ENCODE results near the gene ZNF785. TPM values are rescaled to one million over a fixed set of nuclear protein-coding genes. Genes with fewer than 3 reads are reported as not detected.
A peak's percentile ranks its signal among the peaks of the same experiment; 100 is the strongest.

The ZNF785 gene
- polyA plus RNA-seq, 1 donor (not counting 4 experiments of a cell fraction or from before 2014, with no cell fraction given): 3.4 TPM

- no peaks in the 10 kb centered on the region for H3K9me1 ChIP-seq (ENCODE audit: control insufficient read depth, extremely low read depth, insufficient read depth, low read length)
- peak within 1 kb of the TSS; percentile 52 to 95 (median 88) for H3K4me3 ChIP-seq (ENCODE audit: control insufficient read depth in 2 of 3, extremely low read depth in 1 of 3, insufficient read depth in 2 of 3, low read depth in 1 of 3, low read length in 3 of 3)
- H3K27me3 ChIP-seq (ENCODE audit: control insufficient read depth, extremely low read depth, insufficient read depth, low read length): no peaks in the 10 kb centered on the region
- peak within 1 kb of the TSS; percentile 97 for H2AFZ ChIP-seq (ENCODE audit: control insufficient read depth, low read length)
- no peaks in the 10 kb centered on the region for H3K9me3 ChIP-seq (ENCODE audit: control insufficient read depth, low read depth, low read length)
- H3K79me2 ChIP-seq (ENCODE audit: control insufficient read depth, insufficient read depth, low read length): peaks cover 11% of the 10 kb centered on the region
- H3K4me1 ChIP-seq (ENCODE audit: control insufficient read depth, extremely low read depth, insufficient read depth, low read length): peaks cover 11% of the 10 kb centered on the region
- peak within 1 kb of the TSS; percentile 96 for H3K9ac ChIP-seq (ENCODE audit: control insufficient read depth, extremely low read depth, insufficient read depth, low read length)
- H3K4me2 ChIP-seq (ENCODE audit: control insufficient read depth, extremely low read depth, insufficient read depth, low read depth, low read length): peak within 1 kb of the TSS; percentile 97
- FAIRE-seq (no peak), DNase-seq (ENCODE audit: low read depth, low spot score) (no peak)
- dilution Hi-C loops (cut with MboI; ENCODE audit: extremely low pct_ligation_motif_present, low sequenced_read_pairs): no loop called here
- peak within 1 kb of the TSS; percentile 95 for H3K27ac ChIP-seq (ENCODE audit: control insufficient read depth, insufficient read depth, low read length)
- TF ChIP-seq EZH2 (IDR thresholded peaks at IDR 0.05; ENCODE audit: low read length) (no peak), CTCF (optimal IDR thresholded peaks at IDR 0.05 in 1 of 3, IDR thresholded peaks at IDR 0.05 in 1 of 3, conservative IDR thresholded peaks at IDR 0.05 in 1 of 3; ENCODE audit: extremely low read depth in 1 of 3, insufficient read depth in 2 of 3, low read length in 3 of 3) (peak in 1 of 3 experiments; percentile 19)
- no peaks in the 10 kb centered on the region for H3K36me3 ChIP-seq (ENCODE audit: control insufficient read depth in 2 of 2, extremely low read depth in 1 of 2, insufficient read depth in 2 of 2, low read length in 2 of 2)
- H4K20me1 ChIP-seq (ENCODE audit: control insufficient read depth, extremely low read depth, insufficient read depth, low read length): no peaks in the 10 kb centered on the region
Measured at GRCh38 chr16:30534368-30535105, 51.0 kb downstream of the ZNF785 start, which contains the start of gene ZNF747. Gene ZNF747 (minus strand): TSS chr16:30534858. CDS start chr16:30534679, 179 bp downstream.

DNA sequence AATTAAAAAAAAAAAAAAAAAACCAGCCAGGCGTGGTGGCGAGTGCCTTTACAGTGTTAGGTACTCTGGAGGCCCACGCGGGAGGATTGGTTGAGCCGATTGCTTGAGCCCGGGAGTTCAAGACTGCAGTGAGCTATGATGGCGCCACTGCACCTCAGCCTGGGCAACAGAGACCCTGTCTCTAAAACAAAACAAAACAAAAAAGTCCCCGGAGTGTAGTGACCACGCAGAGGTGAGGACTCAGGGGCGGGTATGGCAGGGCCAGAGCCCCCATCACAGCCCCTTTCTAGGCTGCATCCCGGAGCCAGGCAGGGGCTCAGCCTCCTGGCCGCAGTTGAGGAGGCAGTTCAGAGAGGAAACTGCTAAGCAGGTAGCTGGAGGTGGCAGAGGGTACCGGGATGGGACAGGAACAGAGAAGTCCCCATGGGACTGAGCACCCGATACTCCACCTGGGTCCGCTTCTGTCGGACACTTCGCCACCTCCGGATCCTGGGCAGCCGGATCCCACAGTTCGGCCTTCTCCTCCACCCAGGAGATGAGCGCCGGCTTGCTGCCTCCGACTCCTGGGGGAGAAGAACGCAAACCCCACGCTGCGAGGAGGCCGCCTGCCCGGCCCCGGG, 51.6 kb downstream of the ZNF785 start:
- H3K36me3 ChIP-seq (ENCODE audit: control insufficient read depth in 2 of 2, extremely low read depth in 1 of 2, insufficient read depth in 2 of 2, low read length in 2 of 2): no peaks in the 10 kb centered on the region
- H4K20me1 ChIP-seq (ENCODE audit: control insufficient read depth, extremely low read depth, insufficient read depth, low read length): no peaks in the 10 kb centered on the region
- peak overlapping the region; percentile 95 for H3K27ac ChIP-seq (ENCODE audit: control insufficient read depth, insufficient read depth, low read length)
- no peak for DNase-seq (ENCODE audit: low read depth, low spot score)
- no peaks in the 10 kb centered on the region for H3K9me3 ChIP-seq (ENCODE audit: control insufficient read depth, low read depth, low read length)
- H3K4me3 ChIP-seq (ENCODE audit: control insufficient read depth in 2 of 3, extremely low read depth in 1 of 3, insufficient read depth in 2 of 3, low read depth in 1 of 3, low read length in 3 of 3): peak overlapping the region; percentile 52 to 95 (median 88)
- peaks cover 11% of the 10 kb centered on the region for H3K79me2 ChIP-seq (ENCODE audit: control insufficient read depth, insufficient read depth, low read length)
- H3K9me1 ChIP-seq (ENCODE audit: control insufficient read depth, extremely low read depth, insufficient read depth, low read length): no peaks in the 10 kb centered on the region
- H3K4me1 ChIP-seq (ENCODE audit: control insufficient read depth, extremely low read depth, insufficient read depth, low read length): peaks cover 13% of the 10 kb centered on the region
- no peaks in the 10 kb centered on the region for H3K27me3 ChIP-seq (ENCODE audit: control insufficient read depth, extremely low read depth, insufficient read depth, low read length)
- TF ChIP-seq EZH2 (IDR thresholded peaks at IDR 0.05; ENCODE audit: low read length): no peak
- H2AFZ ChIP-seq (ENCODE audit: control insufficient read depth, low read length): peak overlapping the region; percentile 97
- peak overlapping the region; percentile 97 for H3K4me2 ChIP-seq (ENCODE audit: control insufficient read depth, extremely low read depth, insufficient read depth, low read depth, low read length)
- dilution Hi-C loops (cut with MboI; ENCODE audit: extremely low pct_ligation_motif_present, low sequenced_read_pairs): no loop called here
- FAIRE-seq: no peak
- peak overlapping the region; percentile 96 for H3K9ac ChIP-seq (ENCODE audit: control insufficient read depth, extremely low read depth, insufficient read depth, low read length)
